Right atrium auricular region (tissue), 2 donors: Measurements from ENCODE around the gene ZNF319. TPM values are rescaled to one million over a fixed set of nuclear protein-coding genes. Genes with fewer than 3 reads are reported as not detected.

ENCODE experiments used
- DNase-seq: peaks from one replicate; pipeline ENCODE4 v3.0.0-alpha.2; 2019; ENCODE audit warnings: low spot score
- H3K27ac ChIP-seq, 2 donors: fragments of 200-600 bp; sonication (generic); 1 replicate in 1 of 2; 2 replicates in 1 of 2; pipeline ENCODE4 v1.5.1; 2016 to 2019
- H3K27me3 ChIP-seq, 2 donors: fragments of 200-600 bp; sonication (generic); one replicate each; pipeline versions ENCODE4 v1.5.1 to v1.6.0; 2017 to 2019
- H3K36me3 ChIP-seq: fragments of 200-600 bp; sonication (generic); one replicate; pipeline ENCODE4 v1.5.1; 2016
- H3K4me1 ChIP-seq, 2 donors: fragments of 200-600 bp; sonication (generic); one replicate each; pipeline versions ENCODE4 v1.5.1 to v1.6.0; 2017 to 2019
- H3K4me3 ChIP-seq, 2 donors: fragments of 200-600 bp; sonication (generic); 1 replicate in 1 of 2; 2 replicates in 1 of 2; pipeline ENCODE4 v1.5.1; 2017 to 2019; ENCODE audit warnings: mild to moderate bottlenecking in 1 of 2, moderate library complexity in 1 of 2
- H3K9me3 ChIP-seq, 2 donors: fragments of 200-600 bp; sonication (generic); one replicate each; pipeline ENCODE4 v1.5.1; 2019
- CTCF ChIP-seq, 2 donors: fragments of 200-600 bp; sonication (generic); IDR thresholded peaks; one replicate each; pipeline ENCODE4 v1.5.1; 2019; ENCODE audit warnings: antibody characterized with exemption in 2 of 2
- total RNA-seq, 2 donors: library from RNA; depleted of rRNA; stranded (reverse); fragments of >200 nt; gene quantifications; one replicate each; pipeline ENCODE4 v1.1.0, GENCODE V29; 2016

ZNF319 gene
- total RNA-seq, 2 donors from 2014 or later, result 5.1 to 6.6 TPM

DNA sequence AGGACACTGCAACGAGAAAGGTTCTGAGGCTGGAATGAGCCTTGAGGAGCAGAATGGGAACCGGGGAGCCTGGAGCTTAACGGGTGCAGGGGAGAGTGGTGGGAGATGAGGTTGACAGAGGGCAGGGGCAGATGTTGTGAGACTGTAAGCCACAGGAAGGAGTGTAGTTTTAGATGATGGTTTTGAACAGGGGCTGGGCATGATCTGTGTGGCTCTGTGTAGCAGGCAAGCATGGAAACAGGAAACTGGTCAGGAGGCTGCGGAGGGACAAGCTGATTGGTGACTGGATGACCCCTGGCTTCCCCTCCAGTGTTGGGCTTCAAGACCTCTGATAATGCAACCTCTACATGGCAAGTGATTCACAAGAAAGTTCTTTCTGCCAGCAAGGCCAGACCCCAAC is 28.2 kb downstream of the ZNF319 start:
- DNase-seq, result no peak
- H3K9me3 ChIP-seq, result no peaks in the 10 kb centered on the region
- H3K4me3 ChIP-seq, result no peak overlapping the region
- H3K27ac ChIP-seq, result no peak overlapping the region
- no peaks in the 10 kb centered on the region for H3K27me3 ChIP-seq
- no peaks in the 10 kb centered on the region for H3K36me3 ChIP-seq
- H3K4me1 ChIP-seq, result peaks cover 0 to 14% of the 10 kb centered on the region in 2 donors
- no peak for TF ChIP-seq CTCF (IDR thresholded peaks at IDR 0.05)

- Histone ChIP-seq H3K27ac (no peak overlapping the region), H3K4me1 (peaks cover 0 to 12% of the 10 kb centered on the region in 2 donors), H3K27me3 (no peaks in the 10 kb centered on the region), H3K4me3 (no peak overlapping the region), H3K9me3 (no peaks in the 10 kb centered on the region), H3K36me3 (no peaks in the 10 kb centered on the region)
- no peak for DNase-seq
- no peak for TF ChIP-seq CTCF (IDR thresholded peaks at IDR 0.05)
Observed at GRCh38 chr16:57971848-57972247, 28.6 kb downstream of the ZNF319 start.

- Histone ChIP-seq H3K4me3 (no peak within 1 kb of the TSS), H3K36me3 (no peaks in the 10 kb centered on the region), H3K27me3 (no peaks in the 10 kb centered on the region), H3K9me3 (no peaks in the 10 kb centered on the region), H3K4me1 (peaks cover 0 to 3% of the 10 kb centered on the region in 2 donors), H3K27ac (no peak within 1 kb of the TSS)
- TF ChIP-seq CTCF (IDR thresholded peaks at IDR 0.05), result no peak
- no peak for DNase-seq
Observed at GRCh38 chr16:57970970-57971369, 29.5 kb downstream of the ZNF319 start, which contains the start of gene CNGB1. Gene CNGB1 (minus strand): TSS chr16:57971128. CDS start chr16:57967286, 3,842 bp downstream.

DNA sequence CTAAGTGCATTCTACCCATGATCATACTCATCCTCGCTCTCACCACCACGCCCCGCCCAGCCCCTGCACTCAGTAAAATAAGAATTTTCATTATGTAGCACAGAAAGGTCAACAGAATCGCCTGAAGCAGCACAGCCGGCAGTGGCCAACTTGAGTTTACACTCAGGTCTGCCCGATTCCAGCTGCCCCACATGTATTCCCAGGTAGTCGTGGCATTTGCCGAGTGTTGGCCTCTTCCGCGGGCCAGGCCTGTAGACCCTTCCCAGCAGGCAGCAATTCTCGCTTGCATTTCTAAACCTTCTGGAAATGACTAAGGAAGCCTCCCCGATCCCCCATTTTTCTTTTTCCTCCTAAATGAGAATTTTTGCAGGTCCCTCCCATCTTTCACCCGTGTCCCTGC is 30.2 kb downstream of the ZNF319 start:
- no peak for TF ChIP-seq CTCF (IDR thresholded peaks at IDR 0.05)
- Histone ChIP-seq H3K36me3 (no peaks in the 10 kb centered on the region), H3K27me3 (no peaks in the 10 kb centered on the region), H3K9me3 (no peaks in the 10 kb centered on the region), H3K4me3 (no peak overlapping the region), H3K27ac (no peak overlapping the region), H3K4me1 (no peaks in the 10 kb centered on the region)
- DNase-seq, result no peak

DNA sequence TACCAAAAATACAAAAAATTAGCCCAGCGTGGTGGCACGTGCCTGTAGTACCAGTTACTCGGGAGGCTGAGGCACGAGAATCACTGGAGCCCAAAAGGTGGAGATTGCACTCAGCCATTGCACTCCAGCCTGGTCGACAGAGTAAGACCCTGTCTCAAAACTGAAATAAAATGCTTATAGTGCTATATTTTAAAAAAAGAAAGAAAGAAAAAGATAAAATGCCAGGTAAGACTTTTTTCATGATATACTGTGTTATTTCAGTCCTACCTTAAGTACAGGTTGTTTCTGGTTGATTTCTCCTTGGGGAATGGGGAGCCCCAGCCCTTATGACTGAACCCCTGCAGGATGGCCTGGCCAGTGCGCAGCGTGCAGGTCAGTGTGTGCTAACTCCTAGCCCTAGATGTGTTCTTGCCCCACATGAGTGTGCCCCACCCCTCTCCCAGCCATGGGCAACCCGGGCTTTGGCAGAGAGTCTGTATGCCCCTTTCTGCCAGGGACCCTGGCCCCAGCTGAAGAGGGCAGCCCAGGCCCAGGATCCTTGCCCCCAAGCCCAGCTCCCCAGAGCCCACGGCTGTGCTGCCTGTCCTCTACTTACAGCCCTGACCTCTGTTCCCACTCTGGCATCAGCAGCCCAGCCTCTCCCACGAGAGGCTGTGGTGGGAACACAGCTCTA is 30.9 kb downstream of the ZNF319 start:
- Histone ChIP-seq H3K4me3 (no peak overlapping the region), H3K27ac (no peak overlapping the region), H3K4me1 (no peaks in the 10 kb centered on the region), H3K27me3 (no peaks in the 10 kb centered on the region), H3K36me3 (no peaks in the 10 kb centered on the region), H3K9me3 (no peaks in the 10 kb centered on the region)
- no peak for DNase-seq
- no peak for TF ChIP-seq CTCF (IDR thresholded peaks at IDR 0.05)

- no peak overlapping the region for H3K27ac ChIP-seq
- no peaks in the 10 kb centered on the region for H3K36me3 ChIP-seq
- no peak for DNase-seq
- no peaks in the 10 kb centered on the region for H3K27me3 ChIP-seq
- H3K4me3 ChIP-seq, result no peak overlapping the region
- H3K4me1 ChIP-seq, result no peaks in the 10 kb centered on the region
- no peak for TF ChIP-seq CTCF (IDR thresholded peaks at IDR 0.05)
- no peaks in the 10 kb centered on the region for H3K9me3 ChIP-seq
Observed at GRCh38 chr16:57967916-57968315, 32.6 kb downstream of the ZNF319 start.
